Right lobe of liver (tissue), 6 donors: ENCODE data around the gene IL3. TPM values are rescaled to one million over a fixed set of nuclear protein-coding genes. Genes with fewer than 3 reads are reported as not detected.

Experiments
- ATAC-seq, 4 donors: fragments of 200-7000 bp; cut with Tn5 transposase; one replicate each; pipeline ENCODE4 v1.9.1; 2020; ENCODE audit warnings: mild to moderate bottlenecking in 4 of 4, moderate library complexity in 4 of 4
- DNase-seq, 3 donors: peaks; one replicate each; pipeline ENCODE4 v3.0.0-alpha.2; 2020
- H3K27ac ChIP-seq, 3 donors: fragments of 200-600 bp; one replicate each; pipeline ENCODE4 v1.8.0; 2022
- H3K27me3 ChIP-seq, 2 donors: fragments of 200-600 bp; one replicate each; pipeline ENCODE4 v1.8.0; 2022
- H3K36me3 ChIP-seq, 4 donors: fragments of 200-600 bp; sonication (generic) in 1 of 4; one replicate each; pipeline versions ENCODE4 v1.5.1 to v1.8.0; 2017 to 2022; ENCODE audit warnings: control low read depth in 1 of 4
- H3K4me1 ChIP-seq, 4 donors: fragments of 200-600 bp; sonication (generic) in 1 of 4; one replicate each; pipeline versions ENCODE4 v1.5.1 to v1.8.0; 2017 to 2022; ENCODE audit warnings: control low read depth in 1 of 4
- H3K4me3 ChIP-seq, 3 donors: fragments of 200-600 bp; one replicate each; pipeline ENCODE4 v1.8.0; 2022
- H3K9me3 ChIP-seq, 4 donors: fragments of 200-600 bp; sonication (generic) in 1 of 4; one replicate each; pipeline versions ENCODE4 v1.5.1 to v1.8.0; 2017 to 2022; ENCODE audit warnings: control low read depth in 1 of 4
- CTCF ChIP-seq, 4 donors: fragments of 200-600 bp in 3 of 4; fragments of 450-650 bp in 1 of 4; IDR thresholded peaks; one replicate each; pipeline versions ENCODE4 v1.5.1 to v1.8.0; 2016 to 2022; ENCODE audit warnings: antibody characterized with exemption in 4 of 4, mild to moderate bottlenecking in 2 of 4
- POLR2A ChIP-seq: fragments of 450-650 bp; IDR thresholded peaks from one replicate; pipeline ENCODE4 v1.6.1; 2017; ENCODE audit warnings: antibody characterized with exemption, mild to moderate bottlenecking
- WGBS: methylation state at CpG from one replicate; pipeline ENCODE4 v1.1.6; 2018; ENCODE audit warnings: low coverage, low lambda C conversion rate; ENCODE audit not compliant: insufficient coverage; ENCODE audit errors: missing lambda C conversion rate; 5-methylcytosine and 5-hydroxymethylcytosine counted together
- intact Hi-C, 2 donors: fragments of 100-400 bp; cut with DNase I; formaldehyde crosslinking; loops; one replicate each; pipeline versions ENCODE4 v1.11.2 to v1.14.1; 2022
- total RNA-seq, 6 experiments: library from RNA; depleted of rRNA in 2 of 6; stranded (reverse); fragments of >200 nt in 2 of 6; fragmentation: NEBNext Ultra II Directional in 3 of 6; extraction: Animal tissue kit (Norgen Biotek cat#: 25700) in 3 of 6; gene quantifications; one replicate each; pipeline versions ENCODE4 v1.1.0 to v1.2.4, GENCODE V29; 2016 to 2023
- donor health status: DM: no; HTN: yes; CAD: no.
- donor health status: DM: no; HTN: no; CAD: no.
- donor health status: DM: no; HTN: no; CAD: no.
- donor health status: DM: no; HTN: yes; CAD: no.
- donor health status: DM: no; HTN: yes; CAD: no.

Gene IL3
- total RNA-seq, 6 experiments from 2014 or later = not detected

- intact Hi-C loops = no loop called here
- ATAC-seq (no peak), DNase-seq (peak in 1 of 3 donors; percentile 25)
Observed at GRCh38 chr5:132017738-132018625, 42.5 kb upstream of the IL3 start.

GRCh38 chr5:132019337-132019736 lies 41.1 kb upstream of the IL3 start:
- H3K36me3 ChIP-seq = no peaks in the 10 kb centered on the region
- DNase-seq = no peak
- H3K9me3 ChIP-seq = no peaks in the 10 kb centered on the region
- no peak overlapping the region for H3K27ac ChIP-seq
- intact Hi-C loops = no loop called here
- no peak for ATAC-seq
- H3K4me3 ChIP-seq = no peak overlapping the region
- no peaks in the 10 kb centered on the region for H3K27me3 ChIP-seq
- H3K4me1 ChIP-seq = no peaks in the 10 kb centered on the region
- no peak for TF ChIP-seq CTCF (IDR thresholded peaks at IDR 0.05)
- TF ChIP-seq POLR2A = no peak

More at GRCh38 chr5:132017738-132018625, 42.5 kb upstream of the IL3 start:
- Histone ChIP-seq H3K27me3 (no peaks in the 10 kb centered on the region), H3K9me3 (no peaks in the 10 kb centered on the region), H3K27ac (no peak overlapping the region), H3K36me3 (no peaks in the 10 kb centered on the region), H3K4me1 (no peaks in the 10 kb centered on the region), H3K4me3 (no peak overlapping the region)
- WGBS = 27% methylated on average over 8 of the region's 10 CpGs
- TF ChIP-seq POLR2A = no peak
- TF ChIP-seq CTCF (IDR thresholded peaks at IDR 0.05) = no peak

GRCh38 chr5:132019857-132020555 lies 40.4 kb upstream of the IL3 start:
- H3K4me3 ChIP-seq = no peak overlapping the region
- H3K36me3 ChIP-seq = no peaks in the 10 kb centered on the region
- no peaks in the 10 kb centered on the region for H3K9me3 ChIP-seq
- H3K27me3 ChIP-seq = no peaks in the 10 kb centered on the region
- no peak for TF ChIP-seq POLR2A
- intact Hi-C loops = no loop called here
- no peaks in the 10 kb centered on the region for H3K4me1 ChIP-seq
- ATAC-seq (peak in 3 of 4 donors; percentile 26 to 51 (median 42)), DNase-seq (no peak)
- WGBS = 70% methylated on average over 6 of the region's 6 CpGs
- H3K27ac ChIP-seq = no peak overlapping the region

GRCh38 chr5:132020568-132021339 lies 39.7 kb upstream of the IL3 start:
- H3K4me1 ChIP-seq = no peaks in the 10 kb centered on the region
- no peaks in the 10 kb centered on the region for H3K36me3 ChIP-seq
- intact Hi-C loops = no loop called here
- ATAC-seq (peak in 1 of 4 donors; percentile 10), DNase-seq (peak in 1 of 3 donors; percentile 20)
- 60% methylated on average over 6 of the region's 6 CpGs for WGBS
- TF ChIP-seq CTCF (IDR thresholded peaks at IDR 0.05) = no peak
- H3K27ac ChIP-seq = no peak overlapping the region
- no peaks in the 10 kb centered on the region for H3K9me3 ChIP-seq
- no peaks in the 10 kb centered on the region for H3K27me3 ChIP-seq
- no peak overlapping the region for H3K4me3 ChIP-seq
